ENCODE data around the gene CNTLN.

CNTLN gene

GRCh38 chr9:17191082-17191481 is 56.2 kb downstream of the CNTLN start:
- H3K27ac ChIP-seq = no peak overlapping the region
- TF ChIP-seq CTCF (conservative IDR thresholded peaks at IDR 0.05) = no peak
- TF ChIP-seq ZFX (IDR thresholded peaks at IDR 0.05) = no peak

GRCh38 chr9:17204611-17205152 is 69.8 kb downstream of the CNTLN start:
- H3K27ac ChIP-seq = no peak overlapping the region
- TF ChIP-seq ZFX (IDR thresholded peaks at IDR 0.05) = no peak
- no peak for TF ChIP-seq CTCF (conservative IDR thresholded peaks at IDR 0.05)

- H3K27ac ChIP-seq = no peak overlapping the region
- TF ChIP-seq ZFX (IDR thresholded peaks at IDR 0.05) (no peak), CTCF (conservative IDR thresholded peaks at IDR 0.05) (no peak)
Observed at GRCh38 chr9:17216011-17216410, 81.2 kb downstream of the CNTLN start.

GRCh38 chr9:17216646-17217045 is 81.8 kb downstream of the CNTLN start:
- H3K27ac ChIP-seq = no peak overlapping the region
- no peak for TF ChIP-seq CTCF (conservative IDR thresholded peaks at IDR 0.05)
- TF ChIP-seq ZFX (IDR thresholded peaks at IDR 0.05) = no peak

- TF ChIP-seq ZFX (IDR thresholded peaks at IDR 0.05) = no peak
- TF ChIP-seq CTCF (conservative IDR thresholded peaks at IDR 0.05) = no peak
- no peak overlapping the region for H3K27ac ChIP-seq
Observed at GRCh38 chr9:17217272-17217671, 82.4 kb downstream of the CNTLN start.

GRCh38 chr9:17219261-17219660 is 84.4 kb downstream of the CNTLN start:
- H3K27ac ChIP-seq = no peak overlapping the region
- TF ChIP-seq CTCF (conservative IDR thresholded peaks at IDR 0.05) = peak; percentile 62
- TF ChIP-seq ZFX (IDR thresholded peaks at IDR 0.05) = no peak

GRCh38 chr9:17222932-17223331 is 88.1 kb downstream of the CNTLN start:
- TF ChIP-seq CTCF (conservative IDR thresholded peaks at IDR 0.05) (no peak), ZFX (IDR thresholded peaks at IDR 0.05) (no peak)
- H3K27ac ChIP-seq = no peak overlapping the region

Data from C4-2B (cell line).